ENCODE results near the gene TMEM223.
"Not testable (repeated sequence)": the region's sequence is repeated elsewhere in the genome, so short reads cannot be mapped to it uniquely, and the experiment has no call there.

The TMEM223 gene

DNA sequence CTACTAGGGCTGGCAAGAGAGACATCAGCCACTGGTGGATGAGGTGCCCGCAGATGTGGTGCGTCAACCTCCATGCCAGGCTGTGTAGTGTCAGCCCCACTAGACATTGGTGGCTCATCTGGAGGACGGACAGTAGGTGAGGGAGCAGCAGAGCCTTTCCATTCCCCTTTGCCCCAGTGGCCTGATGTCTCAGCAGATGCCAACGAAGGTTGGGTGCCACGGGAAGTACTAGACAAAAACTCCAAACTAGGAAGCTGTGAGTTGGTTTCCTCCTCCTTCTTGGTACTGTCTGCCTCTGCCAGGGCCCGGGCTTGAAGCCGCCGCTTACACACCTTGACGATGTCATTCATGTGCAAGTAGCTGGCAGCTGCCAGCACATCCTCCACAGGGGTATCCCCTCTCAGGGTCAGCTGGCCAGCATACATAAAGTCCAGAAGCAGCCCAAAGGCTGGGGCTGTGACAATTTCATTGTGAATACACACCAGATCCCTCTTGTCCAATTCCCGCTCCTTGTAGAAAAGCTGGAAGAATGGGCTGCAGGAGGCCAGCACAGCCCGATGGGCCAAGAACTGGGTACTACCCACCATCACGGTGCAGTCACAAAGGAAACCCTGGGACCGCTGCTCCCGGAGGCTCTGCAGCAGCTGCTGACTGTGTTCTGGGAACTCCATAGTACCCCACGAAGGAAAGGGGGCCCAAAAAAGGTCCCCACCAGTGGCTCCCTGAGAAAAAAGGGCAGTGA is 38.6 kb downstream of the TMEM223 start:
- DNase-seq (ENCODE audit: low spot score) = no peak

DNA sequence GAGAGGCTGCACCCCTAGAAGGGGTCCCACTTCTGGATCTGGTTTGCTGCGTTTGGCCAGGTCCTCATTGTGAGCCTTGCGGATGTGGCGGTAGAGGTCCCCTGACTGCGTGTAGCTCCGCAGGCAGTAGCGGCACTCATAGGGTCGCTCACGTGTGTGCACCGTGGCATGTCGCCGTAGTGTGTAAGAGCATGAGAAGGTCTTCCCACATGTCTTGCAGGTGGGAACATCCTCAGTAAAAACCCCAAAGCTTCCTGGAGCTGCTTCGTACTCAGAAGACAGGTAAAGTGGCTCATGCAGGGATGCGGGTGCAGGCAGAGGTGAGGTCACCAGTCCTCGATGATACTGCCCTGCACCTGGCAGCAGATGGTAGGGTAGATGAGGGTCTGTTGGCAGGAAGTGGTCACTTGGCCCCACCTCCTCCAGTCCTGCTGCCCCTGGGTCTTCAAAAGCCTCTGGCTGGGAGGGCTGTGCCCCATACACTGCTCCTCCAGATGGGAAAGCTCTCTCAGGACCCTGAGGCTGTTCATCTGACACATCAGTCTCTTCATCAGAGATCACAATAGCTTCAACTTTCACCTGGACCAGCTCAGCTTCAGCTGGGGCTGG is 39.5 kb downstream of the TMEM223 start:
- DNase-seq (ENCODE audit: low spot score) = no peak

DNA sequence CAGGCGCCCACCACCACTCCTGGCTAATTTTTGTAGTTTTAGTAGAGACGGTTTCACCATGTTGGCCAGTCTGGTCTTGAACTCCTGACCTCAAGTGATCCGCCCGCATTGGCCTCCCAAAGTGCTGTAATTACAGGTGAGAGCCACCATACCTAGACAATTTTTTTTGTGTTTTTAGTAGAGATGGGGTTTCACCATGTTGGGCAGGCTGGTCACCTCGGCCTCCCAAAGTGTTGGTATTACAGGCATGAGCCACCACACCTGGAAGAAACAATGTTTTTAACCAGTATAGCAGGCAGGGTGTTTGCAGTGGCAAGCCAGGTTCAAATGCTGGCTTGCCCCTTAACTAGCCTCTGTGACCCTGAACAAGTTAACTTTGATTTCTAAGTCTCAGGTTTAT is 41.9 kb downstream of the TMEM223 start:
- DNase-seq (ENCODE audit: low spot score) = not testable (repeated sequence)

- no peak for DNase-seq (ENCODE audit: low spot score)
These were observed 44.2 kb downstream of the TMEM223 start for GRCh38 chr11:62747475-62748160.
